Ishikawa (cell line): ENCODE data around the gene KIF6.

Experiments
- CEBPB ChIP-seq: IDR thresholded peaks from 2 replicates; pipeline ENCODE4 v1.6.1; 2012
- CREB1 ChIP-seq: IDR thresholded peaks from 2 replicates; pipeline ENCODE4 v1.6.1; 2012; ENCODE audit warnings: low read depth
- EGR1 ChIP-seq: IDR thresholded peaks from 2 replicates; pipeline ENCODE4 v1.6.1; 2012
- EP300 ChIP-seq: IDR thresholded peaks from 2 replicates; pipeline ENCODE4 v1.6.1; 2012; ENCODE audit warnings: borderline replicate concordance
- FOXM1 ChIP-seq: IDR thresholded peaks from 2 replicates; pipeline ENCODE4 v1.6.1; 2012; ENCODE audit warnings: low read depth, borderline replicate concordance
- NFIC ChIP-seq: IDR thresholded peaks from 2 replicates; pipeline ENCODE4 v1.6.1; 2012
- RAD21 ChIP-seq: IDR thresholded peaks from 2 replicates; pipeline ENCODE4 v1.6.1; 2012; ENCODE audit warnings: low read depth
- TAF1 ChIP-seq: IDR thresholded peaks from 2 replicates; pipeline ENCODE4 v1.6.1; 2012; ENCODE audit warnings: low read depth, mild to moderate bottlenecking
- TCF12 ChIP-seq: IDR thresholded peaks from 2 replicates; pipeline ENCODE4 v1.6.1; 2012; ENCODE audit warnings: low read depth
- TEAD4 ChIP-seq: IDR thresholded peaks from 2 replicates; pipeline ENCODE4 v1.6.1; 2012
- YY1 ChIP-seq: IDR thresholded peaks from 2 replicates; pipeline ENCODE4 v1.6.1; 2012; ENCODE audit warnings: low read depth
- ZBTB7A ChIP-seq: IDR thresholded peaks from 2 replicates; pipeline ENCODE4 v1.6.1; 2012; ENCODE audit warnings: low read depth
- TF ChIP-seq, protein P1 (sequence below): IDR thresholded peaks from 2 replicates; pipeline ENCODE4 v1.6.1; 2012
- TF ChIP-seq, protein P2 (sequence below): IDR thresholded peaks from 2 replicates; pipeline ENCODE4 v1.6.1; 2012; ENCODE audit warnings: low read depth, mild to moderate bottlenecking
- TF ChIP-seq, protein P3 (sequence below): IDR thresholded peaks from 2 replicates; pipeline ENCODE4 v1.6.1; 2012

KIF6 gene

DNA sequence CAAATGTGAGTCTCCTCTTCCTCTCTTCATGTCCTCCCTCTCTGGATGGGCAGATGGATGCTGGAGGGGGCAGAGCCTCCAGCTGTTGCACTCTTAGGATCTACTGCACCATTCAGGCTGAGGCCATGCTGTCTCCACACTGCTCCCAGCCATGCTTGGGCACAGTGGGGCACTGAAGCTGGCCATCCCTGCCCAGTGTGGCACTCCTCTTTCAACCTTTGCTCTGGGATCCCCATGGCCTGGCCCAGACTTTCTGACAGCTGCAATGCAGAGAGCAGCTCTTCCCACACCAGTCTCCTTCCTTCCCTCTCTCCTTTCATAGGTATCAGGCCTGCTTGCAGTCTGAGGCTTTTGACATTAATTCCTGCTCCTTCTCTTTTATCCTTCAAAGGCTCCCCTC, 420.3 kb downstream of the KIF6 start:
- TF ChIP-seq RAD21 (no peak), TAF1 (no peak), YY1 (no peak), NFIC (no peak), CEBPB (no peak), CREB1 (no peak), EP300 (no peak), FOXM1 (no peak), EGR1 (no peak)
- TF ChIP-seq, protein P1, sequence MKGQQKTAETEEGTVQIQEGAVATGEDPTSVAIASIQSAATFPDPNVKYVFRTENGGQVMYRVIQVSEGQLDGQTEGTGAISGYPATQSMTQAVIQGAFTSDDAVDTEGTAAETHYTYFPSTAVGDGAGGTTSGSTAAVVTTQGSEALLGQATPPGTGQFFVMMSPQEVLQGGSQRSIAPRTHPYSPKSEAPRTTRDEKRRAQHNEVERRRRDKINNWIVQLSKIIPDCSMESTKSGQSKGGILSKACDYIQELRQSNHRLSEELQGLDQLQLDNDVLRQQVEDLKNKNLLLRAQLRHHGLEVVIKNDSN = no peak
- TF ChIP-seq, protein P2, sequence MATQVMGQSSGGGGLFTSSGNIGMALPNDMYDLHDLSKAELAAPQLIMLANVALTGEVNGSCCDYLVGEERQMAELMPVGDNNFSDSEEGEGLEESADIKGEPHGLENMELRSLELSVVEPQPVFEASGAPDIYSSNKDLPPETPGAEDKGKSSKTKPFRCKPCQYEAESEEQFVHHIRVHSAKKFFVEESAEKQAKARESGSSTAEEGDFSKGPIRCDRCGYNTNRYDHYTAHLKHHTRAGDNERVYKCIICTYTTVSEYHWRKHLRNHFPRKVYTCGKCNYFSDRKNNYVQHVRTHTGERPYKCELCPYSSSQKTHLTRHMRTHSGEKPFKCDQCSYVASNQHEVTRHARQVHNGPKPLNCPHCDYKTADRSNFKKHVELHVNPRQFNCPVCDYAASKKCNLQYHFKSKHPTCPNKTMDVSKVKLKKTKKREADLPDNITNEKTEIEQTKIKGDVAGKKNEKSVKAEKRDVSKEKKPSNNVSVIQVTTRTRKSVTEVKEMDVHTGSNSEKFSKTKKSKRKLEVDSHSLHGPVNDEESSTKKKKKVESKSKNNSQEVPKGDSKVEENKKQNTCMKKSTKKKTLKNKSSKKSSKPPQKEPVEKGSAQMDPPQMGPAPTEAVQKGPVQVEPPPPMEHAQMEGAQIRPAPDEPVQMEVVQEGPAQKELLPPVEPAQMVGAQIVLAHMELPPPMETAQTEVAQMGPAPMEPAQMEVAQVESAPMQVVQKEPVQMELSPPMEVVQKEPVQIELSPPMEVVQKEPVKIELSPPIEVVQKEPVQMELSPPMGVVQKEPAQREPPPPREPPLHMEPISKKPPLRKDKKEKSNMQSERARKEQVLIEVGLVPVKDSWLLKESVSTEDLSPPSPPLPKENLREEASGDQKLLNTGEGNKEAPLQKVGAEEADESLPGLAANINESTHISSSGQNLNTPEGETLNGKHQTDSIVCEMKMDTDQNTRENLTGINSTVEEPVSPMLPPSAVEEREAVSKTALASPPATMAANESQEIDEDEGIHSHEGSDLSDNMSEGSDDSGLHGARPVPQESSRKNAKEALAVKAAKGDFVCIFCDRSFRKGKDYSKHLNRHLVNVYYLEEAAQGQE = no peak

DNA sequence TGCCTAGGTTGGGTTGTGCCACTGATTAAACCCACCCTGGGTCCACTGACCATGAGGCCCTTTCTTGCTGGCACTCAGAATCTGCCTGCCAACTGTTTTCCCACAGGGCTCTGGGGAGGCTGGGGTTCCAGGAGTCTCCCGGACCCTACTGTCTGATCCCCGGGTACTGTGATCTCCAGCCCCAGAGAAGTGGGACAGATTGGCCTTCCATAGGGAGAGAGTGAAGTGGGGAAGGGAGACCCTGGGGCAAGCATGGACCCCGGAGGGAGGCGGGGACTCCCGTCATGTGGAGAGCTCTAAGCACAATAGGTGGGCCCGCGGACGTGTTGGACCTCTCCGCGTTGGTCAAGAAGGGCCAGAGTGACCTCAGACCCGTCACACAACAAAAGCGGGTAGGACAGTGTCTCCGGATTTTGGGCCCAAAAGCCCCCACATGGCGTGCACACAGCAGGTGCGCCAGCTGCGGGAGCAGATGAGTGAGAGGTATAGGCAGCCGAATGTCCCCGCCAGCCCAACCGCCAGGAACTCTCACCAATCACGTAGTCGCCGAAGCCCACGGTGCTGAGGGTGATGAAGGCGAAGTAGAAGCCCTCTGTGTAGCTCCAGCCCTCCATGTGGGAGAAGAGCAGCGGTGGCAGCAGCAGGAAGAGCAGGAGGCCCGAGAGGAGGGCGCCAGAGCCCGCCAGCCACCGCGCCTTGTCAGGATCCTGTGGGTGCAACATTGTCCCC, 421.6 kb downstream of the KIF6 start:
- TF ChIP-seq, protein P2 = no peak
- TF ChIP-seq EP300 = no peak
- TF ChIP-seq FOXM1 = no peak
- no peak for TF ChIP-seq TEAD4
- TF ChIP-seq CEBPB = no peak
- TF ChIP-seq TAF1 = no peak
- no peak for TF ChIP-seq YY1

DNA sequence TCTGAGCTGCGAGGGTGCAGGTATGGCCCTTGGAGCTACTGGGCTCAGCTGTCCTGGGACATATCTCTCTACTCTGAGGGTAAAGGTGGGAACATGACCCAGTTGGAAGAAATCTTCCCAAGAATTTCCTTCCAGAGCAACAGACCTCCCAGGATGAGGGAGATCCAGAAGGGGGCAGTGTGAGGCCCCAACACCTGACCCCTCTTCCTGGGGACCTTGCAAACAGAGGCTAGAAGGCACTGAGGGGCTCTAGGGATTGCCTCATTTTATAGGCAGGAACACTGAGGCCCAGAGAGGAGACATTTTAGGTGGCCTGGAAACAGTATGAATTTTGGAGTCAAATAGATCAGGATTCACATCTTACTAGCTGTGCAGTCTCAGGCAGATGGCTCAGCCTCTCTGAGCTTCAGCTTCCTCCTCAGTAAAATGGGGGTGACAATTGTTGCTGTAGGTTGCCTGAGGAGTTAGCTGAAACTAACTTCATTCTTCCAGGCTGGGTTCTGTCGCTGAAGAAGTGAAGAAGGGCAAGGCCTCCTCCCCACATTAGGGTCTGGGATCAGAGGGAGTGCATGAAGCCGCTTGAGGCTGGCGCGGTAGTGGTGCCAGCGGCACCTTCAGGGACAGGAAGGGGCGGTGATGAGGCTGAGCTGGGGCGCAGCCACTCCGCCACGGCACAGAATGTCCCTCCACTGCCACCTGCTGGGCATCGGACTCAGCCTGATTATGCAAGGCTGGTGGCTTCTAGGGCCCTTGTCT, 422.4 kb downstream of the KIF6 start:
- TF ChIP-seq CEBPB (peak; percentile 78), RAD21 (peak; percentile 98), TEAD4 (no peak)

DNA sequence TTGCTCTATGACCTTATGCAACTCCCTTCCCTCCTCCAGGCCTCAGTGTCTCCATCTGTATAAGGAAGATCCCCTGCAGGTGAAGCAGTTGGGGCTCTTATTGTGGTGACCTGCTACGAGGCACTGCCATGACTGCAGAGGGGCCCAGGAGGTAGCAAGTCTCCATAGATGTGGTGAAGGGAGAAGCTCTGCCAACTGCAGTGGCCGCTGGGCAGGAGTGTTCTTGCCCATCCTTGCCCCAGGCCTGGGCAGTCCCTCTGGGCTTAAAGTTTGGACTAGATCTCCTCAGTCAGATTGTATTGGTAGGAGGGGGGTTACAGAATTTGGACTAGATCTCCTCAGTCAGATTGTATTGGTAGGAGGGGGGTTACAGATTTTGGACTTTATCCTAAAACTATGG, 423.2 kb downstream of the KIF6 start:
- TF ChIP-seq NFIC (no peak), CREB1 (no peak), ZBTB7A (no peak), FOXM1 (no peak), YY1 (no peak), EP300 (no peak), EGR1 (no peak), CEBPB (no peak), RAD21 (no peak), TAF1 (no peak), TEAD4 (no peak), TCF12 (no peak)
- TF ChIP-seq, protein P1 = no peak
- TF ChIP-seq, protein P3, sequence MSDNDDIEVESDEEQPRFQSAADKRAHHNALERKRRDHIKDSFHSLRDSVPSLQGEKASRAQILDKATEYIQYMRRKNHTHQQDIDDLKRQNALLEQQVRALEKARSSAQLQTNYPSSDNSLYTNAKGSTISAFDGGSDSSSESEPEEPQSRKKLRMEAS = no peak
- TF ChIP-seq, protein P2 = no peak

DNA sequence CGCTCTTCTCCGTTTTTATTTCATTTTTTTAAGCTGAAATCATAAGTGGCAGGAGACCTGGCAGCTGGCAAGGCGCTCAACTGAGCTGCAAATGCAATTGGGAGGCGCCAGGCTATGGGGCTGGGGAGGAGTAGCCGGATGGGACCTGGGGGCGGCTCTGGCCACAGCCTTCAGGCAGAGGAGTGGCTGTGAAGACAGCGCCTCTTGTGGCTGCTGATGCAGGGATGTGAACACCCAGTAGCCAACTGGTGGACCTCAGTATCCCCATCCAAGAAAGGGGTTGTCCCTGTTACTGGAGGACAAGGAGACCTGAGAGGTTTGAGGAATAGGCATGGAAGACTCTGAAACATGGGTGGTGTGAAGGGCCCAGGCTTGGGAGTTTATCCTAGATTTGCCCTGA, 423.6 kb downstream of the KIF6 start:
- TF ChIP-seq, protein P1 = no peak
- peak; percentile 56 for TF ChIP-seq RAD21
- no peak for TF ChIP-seq CREB1
- TF ChIP-seq CEBPB = no peak
- TF ChIP-seq NFIC = peak; percentile 25; the same call in 1 of the 2 replicates
- TF ChIP-seq EGR1 = 0 out of 2 replicates have a peak, but pooled peaks have one; percentile 19
- no peak for TF ChIP-seq YY1
